HS-27A (cell line): ENCODE data around the gene TAF3.

Source experiments
- DNase-seq: peaks from one replicate; pipeline ENCODE4 v3.0.0-alpha.2; 2012; ENCODE audit warnings: low read depth, missing footprints

TAF3 gene

DNA sequence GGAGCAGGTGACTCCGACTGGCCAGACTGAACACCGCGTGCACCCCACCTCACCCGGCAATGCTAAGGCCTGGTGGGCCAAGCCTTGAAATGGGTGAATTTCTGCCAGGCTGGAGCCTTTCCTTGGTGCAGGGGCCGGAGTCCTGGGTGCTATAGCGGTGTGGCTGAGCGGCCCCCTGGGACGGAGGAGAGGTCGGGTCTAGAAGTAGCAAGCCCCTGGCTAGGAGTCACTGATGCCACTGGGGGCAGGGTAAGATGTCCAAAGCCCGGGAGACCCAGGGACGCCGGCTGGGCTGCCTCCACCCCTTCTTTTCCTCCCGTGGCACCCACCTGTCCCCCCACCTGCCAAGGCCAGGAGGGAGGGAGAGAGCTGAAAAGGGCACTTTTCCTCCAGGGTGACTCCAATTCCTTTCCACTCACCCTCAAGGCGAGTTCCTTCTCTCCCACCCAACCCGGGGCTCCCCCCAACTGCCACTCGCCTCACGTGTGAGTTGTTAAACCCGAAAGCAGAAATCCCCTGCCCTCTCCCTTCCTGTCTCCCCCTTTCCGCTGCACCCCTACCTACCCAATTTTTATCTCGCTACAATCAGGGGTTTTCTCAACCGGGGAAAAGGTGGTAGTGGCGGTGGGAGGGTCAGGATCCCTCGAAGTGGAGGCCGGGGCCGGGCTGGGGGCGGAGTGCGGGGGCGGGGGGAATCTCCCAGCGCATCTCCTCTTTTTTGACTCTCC lies 230.1 kb downstream of the TAF3 start:
- DNase-seq = no peak

DNA sequence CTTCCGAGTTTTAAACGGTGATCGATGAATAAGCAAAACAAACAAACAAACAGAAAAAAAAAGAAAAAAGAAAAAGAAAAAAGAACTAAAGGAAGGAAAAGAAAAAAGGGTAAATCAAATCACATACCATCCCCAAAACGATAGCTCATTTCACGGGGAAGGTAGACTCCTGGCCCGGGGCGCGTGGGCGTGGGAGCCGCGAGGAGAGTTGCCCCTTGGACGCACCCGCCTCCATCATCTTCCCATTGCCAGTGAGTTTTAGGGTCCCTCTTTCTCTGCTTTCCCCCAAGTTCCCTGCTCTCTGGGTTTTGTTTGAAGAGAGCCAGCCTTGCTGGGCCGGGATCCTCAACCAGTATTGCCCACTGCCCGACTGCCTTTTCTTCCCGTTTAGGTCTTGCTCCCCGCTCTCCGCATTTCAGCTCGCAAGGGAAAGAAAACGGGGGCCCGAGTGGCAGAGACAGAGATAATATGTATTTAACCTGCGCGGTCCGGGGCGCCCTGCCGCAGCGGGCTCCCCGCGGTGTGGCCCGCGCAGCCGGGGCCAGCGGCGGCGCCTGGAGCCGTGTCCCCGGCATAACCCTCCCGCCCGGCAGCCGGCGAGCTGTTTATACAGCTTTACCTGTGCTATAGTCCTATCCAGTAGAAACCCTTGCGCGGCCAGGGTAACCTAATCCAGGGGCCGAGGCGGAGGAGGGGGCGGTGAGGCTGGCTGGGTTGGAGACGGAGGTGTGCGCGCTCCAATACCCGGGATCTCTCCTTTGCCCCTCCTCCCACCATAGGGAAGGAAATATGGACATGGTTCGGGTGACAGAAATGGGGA lies 230.9 kb downstream of the TAF3 start:
- no peak for DNase-seq

DNA sequence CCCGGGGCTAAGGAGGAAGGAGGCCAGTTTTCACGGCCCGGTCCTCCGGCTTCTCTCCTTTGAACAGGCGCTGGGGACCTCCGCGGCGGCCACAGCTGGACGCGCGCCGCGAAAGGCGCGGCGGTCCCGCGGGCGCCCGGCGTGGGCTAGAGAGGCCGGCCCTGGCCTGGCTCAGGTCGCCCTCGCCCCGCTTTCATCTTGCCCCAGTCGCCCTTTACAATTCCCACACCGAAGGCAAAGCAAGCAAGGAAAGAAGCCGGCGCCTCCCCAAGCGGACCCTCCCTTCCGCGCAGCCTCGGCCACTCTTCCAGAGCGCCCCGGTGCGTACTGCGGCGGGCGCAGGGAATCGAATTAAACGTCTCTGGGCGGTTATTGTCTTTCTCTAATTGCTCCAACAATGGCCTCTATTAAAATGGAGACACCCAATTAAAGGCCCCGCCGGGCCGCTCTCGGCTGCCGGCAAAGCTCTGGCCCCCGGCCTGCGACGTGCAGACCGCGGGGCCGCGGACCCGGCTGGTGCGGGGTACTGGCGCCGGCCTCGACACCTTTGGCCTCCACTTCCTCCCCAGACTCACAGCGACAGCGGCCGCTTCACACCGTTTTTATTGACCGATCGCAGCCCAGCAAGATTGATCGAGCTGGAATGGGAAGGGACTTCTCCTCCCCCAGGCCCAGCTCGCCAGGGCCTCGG lies 231.7 kb downstream of the TAF3 start:
- no peak for DNase-seq

DNA sequence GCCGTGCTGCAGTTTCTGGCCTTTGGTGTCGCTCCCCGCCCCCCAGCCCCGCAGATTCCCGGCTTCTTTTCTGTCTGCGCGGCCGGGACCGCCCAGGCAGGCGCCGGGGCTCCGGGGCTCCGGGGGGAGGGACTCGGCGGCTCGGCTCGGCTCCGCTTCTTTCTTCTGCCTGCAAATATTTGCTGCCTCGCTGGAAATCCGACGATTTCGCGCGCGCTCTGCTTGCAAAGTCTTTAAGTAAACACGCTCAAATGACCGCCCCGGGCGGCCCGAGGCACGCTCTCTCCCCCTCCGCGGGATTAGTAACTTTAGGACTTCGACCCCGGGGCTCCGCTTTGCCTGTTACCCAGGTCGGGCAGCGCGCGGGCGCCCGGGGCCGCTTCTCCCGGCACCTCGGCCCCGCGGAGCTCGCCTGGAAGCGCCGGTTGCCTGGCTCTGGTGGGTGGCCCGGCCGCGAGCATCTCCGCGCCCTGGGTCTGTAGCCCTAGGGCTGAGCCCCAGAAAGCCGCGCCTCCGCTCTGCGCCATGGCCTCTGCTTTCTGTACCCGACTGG lies 232.3 kb downstream of the TAF3 start:
- no peak for DNase-seq

DNA sequence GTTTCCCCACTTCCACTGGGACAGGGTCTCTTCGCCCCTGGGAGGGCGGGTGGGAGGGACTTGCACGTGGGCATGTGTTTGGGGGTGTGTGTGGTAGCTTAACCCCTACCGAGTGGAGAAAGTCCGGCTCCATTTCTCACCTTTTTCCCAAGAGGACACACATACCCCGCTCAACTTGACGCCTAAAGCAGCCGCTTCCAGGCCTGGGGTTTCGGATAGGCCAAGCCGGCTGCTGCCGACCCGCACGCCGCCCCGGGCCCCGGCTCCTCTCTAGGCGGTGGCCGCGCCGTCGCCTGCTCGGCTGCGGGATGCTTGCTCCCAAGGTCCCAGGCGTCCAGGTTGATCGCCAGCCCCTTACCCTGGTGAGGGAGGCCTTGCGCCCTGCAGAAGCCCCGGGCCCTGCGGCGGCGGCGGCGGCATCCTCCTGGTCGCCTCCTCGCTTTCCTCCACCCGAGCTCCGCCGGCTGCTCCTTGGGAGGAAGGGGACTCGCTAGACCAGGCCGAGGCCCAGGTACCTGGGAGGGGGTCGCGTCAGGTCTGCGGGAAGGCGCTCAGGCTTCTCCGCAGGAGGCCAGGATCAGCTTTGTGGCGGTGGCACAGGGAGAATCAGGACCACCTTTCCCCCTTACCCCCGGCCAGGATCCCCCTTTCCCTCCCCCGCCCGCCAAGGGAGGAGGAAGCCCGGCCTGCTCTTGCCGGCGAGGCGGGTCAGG lies 233.0 kb downstream of the TAF3 start:
- no peak for DNase-seq

DNA sequence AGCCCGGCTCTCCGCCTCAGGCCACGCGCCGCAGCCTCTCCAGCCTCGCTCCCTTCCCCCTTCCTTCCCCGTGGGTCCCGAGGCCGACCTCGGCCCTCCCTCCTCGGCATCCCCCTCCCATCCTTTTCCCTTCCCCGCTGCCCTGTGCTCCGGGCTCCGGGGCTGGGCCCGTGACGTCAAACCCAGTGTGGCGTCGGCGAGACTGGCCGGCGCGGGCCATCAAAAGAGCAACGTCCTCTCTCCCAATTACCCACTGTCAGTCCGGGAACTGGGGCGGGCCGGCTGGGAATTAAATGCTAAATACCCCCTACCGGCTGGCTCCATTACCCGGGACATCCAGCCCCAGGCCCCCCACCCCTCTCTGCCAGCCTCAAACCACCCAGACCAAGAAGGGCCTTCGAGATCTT lies 233.5 kb downstream of the TAF3 start:
- no peak for DNase-seq

DNA sequence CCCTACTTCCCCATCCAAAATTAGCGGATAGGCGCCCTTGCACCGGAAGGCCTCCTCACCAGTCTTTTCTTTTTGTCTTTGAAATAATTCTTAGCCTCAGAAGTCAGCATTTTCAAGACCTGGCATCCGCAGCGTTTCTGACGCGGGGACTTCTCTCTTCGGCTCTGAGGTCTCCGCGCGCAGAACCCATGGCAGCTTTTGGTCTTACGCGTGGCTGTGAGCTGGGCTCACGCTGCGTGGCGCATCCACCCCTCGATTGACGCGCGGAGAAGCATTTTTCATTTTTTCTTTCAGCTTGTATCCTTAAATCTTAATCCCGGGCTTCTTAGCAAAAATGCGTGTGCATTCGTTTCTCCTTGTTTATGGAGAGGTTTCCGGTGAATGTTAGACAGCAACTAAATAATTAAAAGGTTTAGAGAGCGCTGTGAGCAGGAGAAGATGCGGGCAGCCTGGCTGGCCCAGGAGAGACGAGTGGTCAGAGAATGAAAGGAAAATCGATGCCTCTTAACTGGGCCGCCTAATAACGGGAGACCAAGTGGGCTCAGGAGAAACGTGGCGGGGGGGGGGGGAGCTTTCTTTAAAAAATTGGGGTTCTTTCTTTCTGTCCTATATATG lies 234.1 kb downstream of the TAF3 start:
- DNase-seq = no peak

DNA sequence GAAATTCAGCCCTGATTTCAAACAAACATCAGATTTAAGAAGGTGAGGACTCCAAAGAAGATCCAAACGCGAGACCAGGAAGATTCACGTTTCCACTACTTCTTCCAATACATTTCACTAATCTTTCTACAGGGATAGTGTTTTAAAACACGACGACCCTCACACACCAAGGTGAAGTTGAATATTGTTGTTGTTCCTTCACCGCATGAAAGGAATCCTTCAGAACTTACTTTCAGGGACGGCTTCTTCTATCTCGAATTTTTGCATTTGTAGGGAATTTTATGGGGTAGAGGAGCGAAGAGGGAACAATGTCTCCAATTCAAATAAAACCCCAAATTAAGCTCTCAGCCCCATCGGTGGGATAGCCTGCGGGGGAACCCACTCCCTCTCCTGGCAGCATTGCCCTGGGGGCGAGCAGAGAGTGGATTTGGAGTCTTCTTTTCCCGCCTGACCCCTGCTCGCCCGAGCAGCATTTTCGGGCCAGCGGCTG lies 234.7 kb downstream of the TAF3 start:
- DNase-seq = no peak

DNA sequence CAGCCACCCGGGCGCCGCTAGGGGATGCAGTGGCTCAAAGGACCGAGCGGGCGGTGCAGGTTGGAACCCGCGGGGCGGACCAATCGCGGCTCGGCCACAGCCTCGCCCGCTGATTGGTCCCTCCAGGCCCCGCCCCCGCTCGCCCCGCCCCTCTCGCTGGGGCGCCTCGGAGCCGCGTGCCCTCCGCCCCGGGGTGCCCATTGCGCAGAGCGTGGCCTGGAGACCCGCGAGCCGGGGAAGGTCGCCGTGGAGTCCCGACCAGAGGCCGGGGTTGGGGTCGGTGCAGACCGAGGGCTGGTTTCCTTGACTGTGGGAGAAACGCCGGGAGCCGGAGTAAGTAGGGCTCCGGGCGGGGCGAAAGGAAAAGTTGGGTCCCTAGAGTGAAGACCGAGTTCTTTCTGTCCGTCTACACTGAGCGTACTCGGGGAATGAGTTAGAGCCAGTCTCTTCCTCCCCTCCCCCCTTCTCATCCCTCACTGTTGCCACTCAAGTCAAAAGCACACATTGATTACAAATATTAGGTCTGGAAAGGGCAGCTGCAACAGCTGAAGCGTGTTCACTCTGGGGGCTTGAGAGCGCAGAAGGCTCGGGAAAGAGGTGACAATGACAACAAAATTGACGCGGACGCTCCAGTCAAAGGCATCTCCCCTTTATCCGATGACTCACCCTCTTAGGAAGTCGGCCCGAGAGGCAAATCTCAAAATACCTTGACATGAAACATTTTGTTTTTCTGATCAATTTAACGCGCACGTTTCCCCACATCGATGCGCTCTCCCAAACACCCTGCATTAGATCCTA lies 235.3 kb downstream of the TAF3 start:
- peak; percentile 42 for DNase-seq

DNA sequence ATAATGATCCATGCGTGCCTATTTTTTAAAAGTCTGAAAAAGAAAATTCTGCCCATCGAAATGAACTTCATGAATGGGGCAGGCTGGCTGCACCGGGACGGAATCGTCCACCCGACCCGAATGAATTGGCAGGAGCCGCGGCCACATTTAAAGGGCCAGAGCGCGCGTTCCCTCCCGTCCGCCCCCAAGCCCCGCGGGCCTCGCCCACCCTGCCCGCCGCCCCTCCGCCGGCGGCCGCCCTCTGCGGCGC lies 235.9 kb downstream of the TAF3 start:
- peak; percentile 38 for DNase-seq

DNA sequence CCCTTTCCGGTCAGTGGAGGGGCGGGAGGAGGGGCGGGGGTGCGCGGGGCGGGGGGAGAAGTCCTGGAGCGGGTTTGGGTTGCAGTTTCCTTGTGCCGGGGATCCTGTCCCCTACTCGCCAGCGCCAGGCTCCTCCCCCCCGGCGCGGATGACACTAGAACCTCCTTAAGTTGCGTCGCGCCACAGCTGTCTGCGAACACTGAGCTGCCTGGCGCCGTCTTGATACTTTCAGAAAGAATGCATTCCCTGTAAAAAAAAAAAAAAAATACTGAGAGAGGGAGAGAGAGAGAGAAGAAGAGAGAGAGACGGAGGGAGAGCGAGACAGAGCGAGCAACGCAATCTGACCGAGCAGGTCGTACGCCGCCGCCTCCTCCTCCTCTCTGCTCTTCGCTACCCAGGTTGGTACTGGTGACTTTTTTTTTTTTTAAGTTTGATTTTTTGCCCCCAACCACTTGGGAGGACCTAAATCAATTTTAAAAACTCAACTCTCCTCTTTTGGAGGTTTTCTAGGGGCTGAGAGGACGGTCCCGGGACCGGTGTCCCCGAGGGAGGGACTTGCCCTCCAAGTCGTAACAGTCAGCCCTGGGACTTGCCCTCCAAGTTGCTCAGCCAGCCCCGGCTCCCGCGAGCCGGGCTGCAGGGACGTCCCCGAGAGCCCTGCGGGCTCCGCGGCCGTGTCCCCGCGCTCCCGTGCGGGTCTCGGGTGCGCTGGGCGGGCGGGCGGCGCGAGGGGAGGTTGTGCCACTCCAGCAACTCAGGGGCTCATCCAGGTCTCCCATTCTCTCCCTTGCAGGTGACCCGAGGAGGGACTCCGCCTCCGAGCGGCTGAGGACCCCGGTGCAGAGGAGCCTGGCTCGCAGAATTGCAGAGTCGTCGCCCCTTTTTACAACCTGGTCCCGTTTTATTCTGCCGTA lies 236.4 kb downstream of the TAF3 start, which contains the start of gene GATA3:
Gene GATA3 (plus strand): TSS at position 195 of the 914 bp plus-strand sequence. CDS start 968 bp downstream, outside the sequence.
- DNase-seq = no peak

DNA sequence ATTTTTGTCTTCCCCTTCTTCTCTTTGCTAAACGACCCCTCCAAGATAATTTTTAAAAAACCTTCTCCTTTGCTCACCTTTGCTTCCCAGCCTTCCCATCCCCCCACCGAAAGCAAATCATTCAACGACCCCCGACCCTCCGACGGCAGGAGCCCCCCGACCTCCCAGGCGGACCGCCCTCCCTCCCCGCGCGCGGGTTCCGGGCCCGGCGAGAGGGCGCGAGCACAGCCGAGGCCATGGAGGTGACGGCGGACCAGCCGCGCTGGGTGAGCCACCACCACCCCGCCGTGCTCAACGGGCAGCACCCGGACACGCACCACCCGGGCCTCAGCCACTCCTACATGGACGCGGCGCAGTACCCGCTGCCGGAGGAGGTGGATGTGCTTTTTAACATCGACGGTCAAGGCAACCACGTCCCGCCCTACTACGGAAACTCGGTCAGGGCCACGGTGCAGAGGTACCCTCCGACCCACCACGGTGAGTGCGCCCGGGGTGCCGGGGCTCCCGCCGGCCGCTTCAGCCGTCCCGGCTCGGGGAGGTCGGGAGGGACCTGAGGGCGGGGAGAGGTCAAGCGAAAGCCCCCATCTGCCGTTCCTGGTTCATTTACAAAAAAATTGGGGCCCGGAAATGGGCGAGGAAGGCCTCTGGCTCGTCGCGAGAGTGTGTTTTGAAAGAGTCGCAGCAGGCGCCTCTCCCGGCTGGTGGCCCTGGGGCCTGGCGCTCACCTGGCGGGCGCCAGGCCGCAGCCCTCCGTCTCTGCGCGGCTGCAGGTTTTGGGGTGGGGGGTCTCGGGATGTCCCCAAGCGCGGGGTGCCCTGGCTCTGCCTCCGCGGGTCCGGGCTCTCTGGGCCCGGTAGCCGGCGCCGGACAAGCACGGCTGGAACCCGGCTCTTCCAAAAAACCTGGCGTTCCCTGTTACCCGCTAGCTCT lies 237.4 kb downstream of the TAF3 start:
- no peak for DNase-seq

DNA sequence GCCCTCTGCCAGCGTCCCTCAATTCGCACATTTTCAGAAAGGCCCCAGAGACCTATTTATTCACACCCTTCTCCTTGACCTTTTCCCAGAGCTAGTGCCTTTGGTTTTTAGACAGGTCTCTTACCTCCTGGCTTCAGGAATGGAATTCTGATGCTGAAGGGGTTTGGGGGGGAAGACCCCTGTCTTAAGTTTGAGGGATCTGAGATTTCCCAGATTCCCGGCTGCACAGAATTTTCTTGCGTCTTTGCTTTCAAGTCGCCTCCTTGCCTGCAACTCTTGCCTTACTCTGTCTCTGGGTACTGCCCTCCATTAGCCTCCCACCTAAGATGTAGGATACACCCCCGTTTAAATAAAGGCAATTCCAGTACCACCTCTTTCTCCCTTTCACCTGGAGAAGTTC lies 238.1 kb downstream of the TAF3 start:
- no peak for DNase-seq

DNA sequence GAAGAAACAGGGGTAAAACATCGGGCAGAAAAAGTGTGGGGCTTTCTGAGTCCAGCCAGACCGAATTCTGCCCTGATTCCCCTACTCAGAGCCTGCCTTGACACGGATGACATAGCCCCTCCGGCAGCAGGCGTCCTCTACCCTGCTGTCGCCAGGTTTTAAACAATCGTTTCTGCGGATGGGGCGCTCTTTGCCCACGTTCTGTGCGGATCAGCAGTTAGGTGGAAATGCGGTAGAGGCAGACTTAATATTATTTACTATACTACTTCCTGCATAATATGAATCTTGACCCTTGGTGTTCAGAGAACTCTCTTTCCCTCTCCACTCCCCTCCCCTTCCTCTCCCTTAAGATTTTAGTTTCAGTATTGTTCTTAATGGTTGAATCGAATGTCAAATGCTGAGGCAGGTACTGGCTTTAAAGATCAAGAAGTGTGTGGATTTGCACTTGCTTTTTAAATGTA lies 238.6 kb downstream of the TAF3 start:
- no peak for DNase-seq

DNA sequence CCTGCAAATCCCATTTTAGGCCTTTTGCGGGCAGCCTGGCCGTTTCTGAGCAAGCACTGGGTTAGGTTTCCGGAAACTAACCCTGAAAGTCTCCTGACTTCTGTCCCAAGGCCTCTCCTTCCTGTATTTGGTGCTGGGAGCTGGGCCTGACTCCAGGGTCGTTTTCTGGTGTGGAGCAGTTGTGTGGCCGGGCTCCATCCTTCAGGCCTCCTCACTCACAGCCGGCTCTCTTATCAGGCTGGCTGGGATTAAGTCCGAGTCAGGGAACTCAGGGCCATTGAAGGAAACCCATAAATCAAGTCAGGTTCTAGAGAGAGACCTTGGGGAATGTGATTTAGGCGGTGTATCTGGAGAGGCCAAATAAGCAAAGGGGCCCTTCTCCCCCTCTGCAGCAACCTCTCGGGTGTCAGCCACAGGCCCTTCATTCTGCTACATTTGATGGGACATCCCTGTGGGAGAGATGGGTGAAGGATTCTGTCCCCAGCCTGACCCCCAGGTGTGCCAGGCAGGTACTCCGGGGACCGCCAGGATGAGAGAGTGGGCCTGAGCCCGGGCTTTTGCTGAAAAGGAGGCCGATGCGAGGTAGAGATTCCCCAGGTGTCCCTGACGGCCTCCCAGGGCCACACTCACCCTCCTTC lies 239.4 kb downstream of the TAF3 start:
- no peak for DNase-seq

DNA sequence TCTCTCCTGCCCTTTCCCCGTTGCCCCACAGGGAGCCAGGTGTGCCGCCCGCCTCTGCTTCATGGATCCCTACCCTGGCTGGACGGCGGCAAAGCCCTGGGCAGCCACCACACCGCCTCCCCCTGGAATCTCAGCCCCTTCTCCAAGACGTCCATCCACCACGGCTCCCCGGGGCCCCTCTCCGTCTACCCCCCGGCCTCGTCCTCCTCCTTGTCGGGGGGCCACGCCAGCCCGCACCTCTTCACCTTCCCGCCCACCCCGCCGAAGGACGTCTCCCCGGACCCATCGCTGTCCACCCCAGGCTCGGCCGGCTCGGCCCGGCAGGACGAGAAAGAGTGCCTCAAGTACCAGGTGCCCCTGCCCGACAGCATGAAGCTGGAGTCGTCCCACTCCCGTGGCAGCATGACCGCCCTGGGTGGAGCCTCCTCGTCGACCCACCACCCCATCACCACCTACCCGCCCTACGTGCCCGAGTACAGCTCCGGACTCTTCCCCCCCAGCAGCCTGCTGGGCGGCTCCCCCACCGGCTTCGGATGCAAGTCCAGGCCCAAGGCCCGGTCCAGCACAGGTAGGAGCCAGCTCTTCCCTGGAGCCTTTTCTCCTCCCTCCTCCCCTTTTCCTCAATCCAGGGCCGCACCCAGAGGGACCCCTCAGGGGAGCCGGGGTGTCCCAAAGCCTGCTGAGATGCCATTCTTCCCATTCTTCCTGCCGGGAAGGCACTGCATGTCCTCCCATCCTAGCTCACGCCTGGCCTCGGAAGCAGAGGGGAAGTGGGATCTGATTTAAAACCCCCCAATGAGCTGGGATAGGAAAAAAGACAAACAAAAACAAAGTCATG lies 240.2 kb downstream of the TAF3 start:
- DNase-seq = no peak
